Right lobe of liver (tissue), 6 donors: ENCODE data around the gene RSPH10B. TPM values are rescaled to one million over a fixed set of nuclear protein-coding genes. Genes with fewer than 3 reads are reported as not detected.
A peak's percentile ranks its signal among the peaks of the same experiment; 100 is the strongest.
"Not testable (repeated sequence)": the region's sequence is repeated elsewhere in the genome, so short reads cannot be mapped to it uniquely, and the experiment has no call there.

Source experiments
- ATAC-seq, 4 donors: fragments of 200-7000 bp; cut with Tn5 transposase; one replicate each; pipeline ENCODE4 v1.9.1; 2020; ENCODE audit warnings: mild to moderate bottlenecking in 4 of 4, moderate library complexity in 4 of 4
- DNase-seq, 3 donors: peaks; one replicate each; pipeline ENCODE4 v3.0.0-alpha.2; 2020
- H3K27ac ChIP-seq, 3 donors: fragments of 200-600 bp; one replicate each; pipeline ENCODE4 v1.8.0; 2022
- H3K27me3 ChIP-seq, 2 donors: fragments of 200-600 bp; one replicate each; pipeline ENCODE4 v1.8.0; 2022
- H3K36me3 ChIP-seq, 4 donors: fragments of 200-600 bp; sonication (generic) in 1 of 4; one replicate each; pipeline versions ENCODE4 v1.5.1 to v1.8.0; 2017 to 2022; ENCODE audit warnings: control low read depth in 1 of 4
- H3K4me1 ChIP-seq, 4 donors: fragments of 200-600 bp; sonication (generic) in 1 of 4; one replicate each; pipeline versions ENCODE4 v1.5.1 to v1.8.0; 2017 to 2022; ENCODE audit warnings: control low read depth in 1 of 4
- H3K4me3 ChIP-seq, 3 donors: fragments of 200-600 bp; one replicate each; pipeline ENCODE4 v1.8.0; 2022
- H3K9me3 ChIP-seq, 4 donors: fragments of 200-600 bp; sonication (generic) in 1 of 4; one replicate each; pipeline versions ENCODE4 v1.5.1 to v1.8.0; 2017 to 2022; ENCODE audit warnings: control low read depth in 1 of 4
- CTCF ChIP-seq, 4 donors: fragments of 200-600 bp in 3 of 4; fragments of 450-650 bp in 1 of 4; IDR thresholded peaks; one replicate each; pipeline versions ENCODE4 v1.5.1 to v1.8.0; 2016 to 2022; ENCODE audit warnings: antibody characterized with exemption in 4 of 4, mild to moderate bottlenecking in 2 of 4
- POLR2A ChIP-seq: fragments of 450-650 bp; IDR thresholded peaks from one replicate; pipeline ENCODE4 v1.6.1; 2017; ENCODE audit warnings: antibody characterized with exemption, mild to moderate bottlenecking
- WGBS: methylation state at CpG from one replicate; pipeline ENCODE4 v1.1.6; 2018; ENCODE audit warnings: low coverage, low lambda C conversion rate; ENCODE audit not compliant: insufficient coverage; ENCODE audit errors: missing lambda C conversion rate; 5-methylcytosine and 5-hydroxymethylcytosine counted together
- intact Hi-C, 2 donors: fragments of 100-400 bp; cut with DNase I; formaldehyde crosslinking; loops; one replicate each; pipeline versions ENCODE4 v1.11.2 to v1.14.1; 2022
- long read RNA-seq: library from polyadenylated mRNA; unstranded; transcript quantifications from one replicate; pipeline ENCODE4 v2.0.0, GENCODE V29; 2019
- total RNA-seq, 6 experiments: library from RNA; depleted of rRNA in 2 of 6; stranded (reverse); fragments of >200 nt in 2 of 6; fragmentation: NEBNext Ultra II Directional in 3 of 6; extraction: Animal tissue kit (Norgen Biotek cat#: 25700) in 3 of 6; gene quantifications; one replicate each; pipeline versions ENCODE4 v1.1.0 to v1.2.4, GENCODE V29; 2016 to 2023
- donor health status: DM: no; HTN: yes; CAD: no.
- donor health status: DM: no; HTN: no; CAD: no.
- donor health status: DM: no; HTN: no; CAD: no.
- donor health status: DM: no; HTN: yes; CAD: no.
- donor health status: DM: no; HTN: yes; CAD: no.

RSPH10B gene
- under 1 TPM in 3 of 6 experiments, not detected in 3; 0.19 to 0.92 (median 0.47) TPM for total RNA-seq
- long read RNA-seq = 0 reads

GRCh38 chr7:5970347-5970911 lies at the start of gene RSPH10B:
Gene RSPH10B, minus strand, starts transcription at chr7:5970689. Its CDS starts 3,573 bp downstream, at chr7:5967116.
- H3K9me3 ChIP-seq, intact Hi-C loops, DNase-seq, H3K4me1 ChIP-seq, H3K4me3 ChIP-seq, H3K27me3 ChIP-seq, H3K27ac ChIP-seq, H3K36me3 ChIP-seq: not testable (repeated sequence)
- ATAC-seq = peak in 3 of 4 donors; percentile 33 to 61 (median 45)
- WGBS = no CpG with 5 or more reads among the region's 43 CpGs

DNA sequence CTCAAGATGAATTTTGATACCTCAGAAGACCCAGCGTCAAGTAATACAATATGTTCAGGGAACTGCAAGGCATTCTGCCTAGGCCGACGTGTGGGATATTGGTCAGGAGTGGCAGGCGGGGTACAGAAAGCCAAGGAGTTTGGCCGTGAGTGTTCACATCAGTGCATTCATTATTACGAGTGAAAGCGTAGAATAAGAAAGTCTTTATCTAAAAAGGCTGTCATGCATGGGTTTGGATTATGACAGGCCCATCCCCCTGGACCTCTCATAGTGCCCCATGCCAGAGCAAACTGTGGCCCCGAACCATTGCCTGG lies 46.1 kb upstream of the RSPH10B start:
- TF ChIP-seq CTCF (IDR thresholded peaks at IDR 0.05) = no peak
- no peak for TF ChIP-seq POLR2A
- Histone ChIP-seq H3K27me3 (no peaks in the 10 kb centered on the region), H3K9me3 (no peaks in the 10 kb centered on the region), H3K27ac (no peak overlapping the region), H3K4me3 (no peak overlapping the region), H3K36me3 (peaks cover 0 to 46% (median 21%) of the 10 kb centered on the region in 4 donors), H3K4me1 (peaks cover 0 to 25% (median 7%) of the 10 kb centered on the region in 4 donors)
- intact Hi-C loops = no loop called here
- WGBS = 93% methylated on average over 8 of the region's 8 CpGs
- ATAC-seq (no peak), DNase-seq (peak in 1 of 3 donors; percentile 28)

DNA sequence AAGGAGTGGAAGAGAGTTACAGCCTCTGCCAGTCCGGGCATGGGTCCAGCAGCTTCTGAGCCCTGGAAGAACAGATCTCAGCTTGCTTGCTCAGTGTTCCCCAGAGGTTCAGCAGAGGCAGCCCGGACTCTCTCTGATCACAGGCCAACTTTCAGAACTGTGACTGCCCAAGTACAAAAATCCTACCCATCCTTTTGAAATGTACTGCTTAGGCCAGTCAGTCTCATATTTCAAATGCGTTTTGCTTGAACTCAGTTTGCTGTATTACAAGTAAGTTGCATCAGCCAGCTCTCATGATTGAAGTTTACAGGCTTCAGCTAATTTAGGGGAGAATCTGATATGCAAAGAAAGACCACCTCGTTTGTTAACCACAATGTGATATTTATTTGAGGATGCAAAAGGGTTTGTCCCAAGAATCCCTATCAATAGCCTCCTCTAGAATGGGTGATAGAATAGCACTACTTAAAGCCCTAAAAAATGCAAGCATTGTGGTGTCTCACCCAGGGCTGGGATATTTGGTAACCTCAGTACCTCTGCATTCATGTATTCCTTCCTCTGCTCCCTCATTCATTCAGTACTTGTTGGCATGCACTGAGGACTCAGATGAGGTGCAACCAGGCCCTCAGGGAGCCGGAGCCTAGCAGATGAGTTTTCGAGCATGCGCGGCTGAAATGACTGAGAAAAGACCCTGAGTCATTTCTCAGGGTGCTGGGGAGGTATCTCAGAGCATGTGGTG lies 45.6 kb upstream of the RSPH10B start:
- peaks cover 0 to 43% (median 18%) of the 10 kb centered on the region in 4 donors for H3K36me3 ChIP-seq
- 73% methylated on average over 7 of the region's 8 CpGs for WGBS

GRCh38 chr7:6012355-6013104 lies 42.0 kb upstream of the RSPH10B start:
- ATAC-seq = peak; percentile 56 to 69 (median 60)
- TF ChIP-seq POLR2A (no peak), CTCF (IDR thresholded peaks at IDR 0.05) (no peak)
- Histone ChIP-seq H3K36me3 (peaks cover 0 to 9% (median 4%) of the 10 kb centered on the region in 4 donors), H3K4me3 (peak overlapping the region in 1 of 3 donors; percentile 5), H3K27ac (peak overlapping the region; percentile 51 to 95 (median 75)), H3K9me3 (no peaks in the 10 kb centered on the region), H3K27me3 (no peaks in the 10 kb centered on the region), H3K4me1 (peaks cover 0 to 50% (median 12%) of the 10 kb centered on the region in 4 donors)
- 28% methylated on average over 14 of the region's 14 CpGs for WGBS
- DNase-seq = peak; percentile 50 to 82 (median 71)
- intact Hi-C loops = no loop called here

More for the DNA sequence above, 45.6 kb upstream of the RSPH10B start:
- DNase-seq = peak; percentile 56 to 82 (median 81)
- Histone ChIP-seq H3K9me3 (no peaks in the 10 kb centered on the region), H3K4me3 (no peak overlapping the region), H3K4me1 (peaks cover 0 to 29% (median 8%) of the 10 kb centered on the region in 4 donors), H3K27ac (peak overlapping the region in 1 of 3 donors; percentile 34), H3K27me3 (no peaks in the 10 kb centered on the region)
- ATAC-seq = peak; percentile 28 to 79 (median 72)
- no peak for TF ChIP-seq CTCF (IDR thresholded peaks at IDR 0.05)
- TF ChIP-seq POLR2A = no peak
- intact Hi-C loops = no loop called here
